ENCODE measurements around the gene FGFR2.

DNA sequence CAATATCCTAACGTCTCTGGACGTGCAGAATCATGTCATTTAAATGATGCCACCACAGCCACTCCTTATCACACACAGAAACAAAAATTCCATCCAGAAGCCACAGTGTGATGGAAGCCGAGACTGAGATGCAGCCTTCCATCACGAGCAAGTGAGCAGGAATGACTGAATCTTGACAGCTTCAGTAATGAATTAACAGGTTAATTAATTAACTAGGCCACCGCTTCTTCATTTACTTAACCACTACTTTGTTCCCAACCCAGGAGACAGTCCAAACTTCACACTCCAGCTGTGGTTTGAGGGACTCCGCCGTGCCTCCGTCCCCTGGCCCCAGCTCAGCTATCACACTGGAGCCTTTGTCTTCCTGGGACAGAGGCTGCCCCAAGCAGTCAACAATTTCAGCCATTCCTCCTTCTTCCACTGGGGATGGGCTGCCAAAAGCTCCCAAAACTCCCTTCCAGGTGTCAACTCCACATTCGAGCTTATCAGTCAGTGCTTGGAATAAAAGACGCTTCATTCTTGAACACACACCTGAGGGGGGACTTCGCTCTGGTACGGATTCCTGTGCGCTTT lies 65.9 kb downstream of the FGFR2 start:
- TF ChIP-seq GATA2 (IDR thresholded peaks at IDR 0.05; ENCODE audit: low read depth, low read length) (no peak), GATA3 (IDR thresholded peaks at IDR 0.05; ENCODE audit: low read depth, low read length) (no peak)
